ENCODE measurements around the gene NRXN3.

DNA sequence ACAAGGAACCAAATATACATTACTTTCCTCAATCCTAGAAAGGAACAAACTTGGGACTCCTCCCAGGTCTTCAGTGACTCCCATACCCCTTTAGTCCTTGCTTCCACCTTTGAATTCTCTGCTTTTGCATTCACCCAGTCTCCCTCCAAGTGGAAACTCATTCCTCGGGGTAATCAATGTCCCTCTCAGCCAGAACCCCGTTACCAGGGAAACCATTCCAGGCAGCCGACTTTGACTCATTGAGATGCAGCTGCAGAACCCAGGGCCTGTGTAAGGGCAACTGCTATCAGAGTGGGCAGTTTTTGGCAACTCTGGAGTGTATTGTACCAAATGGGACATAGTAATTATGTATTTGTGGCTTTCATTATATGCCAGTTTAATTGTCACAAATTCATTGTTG lies 186.2 kb downstream of the NRXN3 start:
- no peak for TF ChIP-seq CTCF (conservative IDR thresholded peaks at IDR 0.05; ENCODE audit: low read depth, low read length)
- no peak for TF ChIP-seq FOS (IDR thresholded peaks at IDR 0.05; ENCODE audit: low read depth, low read length)
- TF ChIP-seq MAFK (IDR thresholded peaks at IDR 0.05; ENCODE audit: low read depth, low read length), result no peak
- no peak for TF ChIP-seq POLR2A (IDR thresholded peaks at IDR 0.05; ENCODE audit: low read depth, low read length)
- TF ChIP-seq, protein P1, sequence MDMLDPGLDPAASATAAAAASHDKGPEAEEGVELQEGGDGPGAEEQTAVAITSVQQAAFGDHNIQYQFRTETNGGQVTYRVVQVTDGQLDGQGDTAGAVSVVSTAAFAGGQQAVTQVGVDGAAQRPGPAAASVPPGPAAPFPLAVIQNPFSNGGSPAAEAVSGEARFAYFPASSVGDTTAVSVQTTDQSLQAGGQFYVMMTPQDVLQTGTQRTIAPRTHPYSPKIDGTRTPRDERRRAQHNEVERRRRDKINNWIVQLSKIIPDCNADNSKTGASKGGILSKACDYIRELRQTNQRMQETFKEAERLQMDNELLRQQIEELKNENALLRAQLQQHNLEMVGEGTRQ (IDR thresholded peaks at IDR 0.05; ENCODE audit: low read depth, low read length), result no peak
- no peak for TF ChIP-seq RFX5 (IDR thresholded peaks at IDR 0.05; ENCODE audit: low read depth, low read length)
- no peak for TF ChIP-seq NFE2L2 (IDR thresholded peaks at IDR 0.05; ENCODE audit: low read depth, low read length)
- TF ChIP-seq RCOR1 (IDR thresholded peaks at IDR 0.05; ENCODE audit: insufficient replicate concordance, low read length), result no peak
- no peak for TF ChIP-seq BHLHE40 (IDR thresholded peaks at IDR 0.05; ENCODE audit: low read depth, low read length)
- no peak for TF ChIP-seq ELK1 (IDR thresholded peaks at IDR 0.05; ENCODE audit: borderline replicate concordance, low read depth, low read length)
- no peak for TF ChIP-seq MAZ (IDR thresholded peaks at IDR 0.05; ENCODE audit: borderline replicate concordance, low read depth, low read length)
- no peak for TF ChIP-seq MXI1 (IDR thresholded peaks at IDR 0.05; ENCODE audit: borderline replicate concordance, low read depth, low read length)

Measured in IMR-90 (cell line).